WTC11 (cell line): ENCODE measurements around the gene UBE2M.

Source experiments
- CBFB ChIP-seq: sonication (generic); formaldehyde crosslinking; IDR thresholded peaks from 2 replicates; pipeline ENCODE4 v1.8.1; 2022; ENCODE audit warnings: mild to moderate bottlenecking, low read depth, missing genetic modification reagents
- FOXJ3 ChIP-seq: sonication (generic); formaldehyde crosslinking; IDR thresholded peaks from 2 replicates; pipeline ENCODE4 v1.9.0; 2021; ENCODE audit warnings: missing genetic modification reagents, mild to moderate bottlenecking, borderline replicate concordance
- ZNF121 ChIP-seq: sonication (generic); formaldehyde crosslinking; IDR thresholded peaks from 2 replicates; pipeline ENCODE4 v1.8.0; 2023; ENCODE audit warnings: missing genetic modification reagents
- ZNF219 ChIP-seq: sonication (generic); formaldehyde crosslinking; IDR thresholded peaks from 2 replicates; pipeline ENCODE4 v1.8.0; 2023; ENCODE audit warnings: missing genetic modification reagents, mild to moderate bottlenecking, borderline replicate concordance
- ZNF671 ChIP-seq: fragments of 250-450 bp; sonication (Bioruptor Pico); IDR thresholded peaks from 2 replicates; pipeline ENCODE4 v1.8.0; 2021; ENCODE audit warnings: mild to moderate bottlenecking
- TF ChIP-seq, protein P1 (sequence below): fragments of 200-600 bp; IDR thresholded peaks from 2 replicates; pipeline ENCODE4 v1.8.0; 2022; ENCODE audit warnings: antibody characterized with exemption
- TF ChIP-seq, protein P2 (sequence below): sonication (generic); formaldehyde crosslinking; IDR thresholded peaks from 2 replicates; pipeline ENCODE4 v1.8.0; 2022; ENCODE audit warnings: mild to moderate bottlenecking, missing genetic modification reagents
- TF ChIP-seq, protein P3 (sequence below): sonication (generic); formaldehyde crosslinking; IDR thresholded peaks from 2 replicates; pipeline ENCODE4 v1.8.1; 2023; ENCODE audit warnings: mild to moderate bottlenecking, missing genetic modification reagents, moderate library complexity

DNA sequence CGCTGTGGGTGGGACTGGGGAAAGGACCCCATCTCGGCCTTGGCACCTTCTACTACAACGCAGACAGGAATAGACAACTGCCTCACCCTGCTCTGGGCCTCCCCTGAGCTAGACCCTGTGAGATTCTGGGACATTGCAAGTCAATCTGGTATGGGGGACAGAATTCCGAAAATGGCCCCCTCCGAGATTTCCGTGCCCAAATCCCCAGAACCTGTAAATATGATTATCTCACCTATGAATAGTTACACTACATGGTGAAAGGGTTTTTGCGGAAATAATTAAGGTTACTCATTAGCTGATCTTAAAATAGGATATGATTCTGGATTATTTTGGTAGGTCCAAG is 38.2 kb downstream of the UBE2M start:
- TF ChIP-seq, protein P1, sequence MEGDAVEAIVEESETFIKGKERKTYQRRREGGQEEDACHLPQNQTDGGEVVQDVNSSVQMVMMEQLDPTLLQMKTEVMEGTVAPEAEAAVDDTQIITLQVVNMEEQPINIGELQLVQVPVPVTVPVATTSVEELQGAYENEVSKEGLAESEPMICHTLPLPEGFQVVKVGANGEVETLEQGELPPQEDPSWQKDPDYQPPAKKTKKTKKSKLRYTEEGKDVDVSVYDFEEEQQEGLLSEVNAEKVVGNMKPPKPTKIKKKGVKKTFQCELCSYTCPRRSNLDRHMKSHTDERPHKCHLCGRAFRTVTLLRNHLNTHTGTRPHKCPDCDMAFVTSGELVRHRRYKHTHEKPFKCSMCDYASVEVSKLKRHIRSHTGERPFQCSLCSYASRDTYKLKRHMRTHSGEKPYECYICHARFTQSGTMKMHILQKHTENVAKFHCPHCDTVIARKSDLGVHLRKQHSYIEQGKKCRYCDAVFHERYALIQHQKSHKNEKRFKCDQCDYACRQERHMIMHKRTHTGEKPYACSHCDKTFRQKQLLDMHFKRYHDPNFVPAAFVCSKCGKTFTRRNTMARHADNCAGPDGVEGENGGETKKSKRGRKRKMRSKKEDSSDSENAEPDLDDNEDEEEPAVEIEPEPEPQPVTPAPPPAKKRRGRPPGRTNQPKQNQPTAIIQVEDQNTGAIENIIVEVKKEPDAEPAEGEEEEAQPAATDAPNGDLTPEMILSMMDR: no peak
- TF ChIP-seq, protein P2, sequence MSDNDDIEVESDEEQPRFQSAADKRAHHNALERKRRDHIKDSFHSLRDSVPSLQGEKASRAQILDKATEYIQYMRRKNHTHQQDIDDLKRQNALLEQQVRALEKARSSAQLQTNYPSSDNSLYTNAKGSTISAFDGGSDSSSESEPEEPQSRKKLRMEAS (CRISPR knock-in tag): no peak
- no peak for TF ChIP-seq ZNF671 (CRISPR knock-in tag)
- TF ChIP-seq, protein P3, sequence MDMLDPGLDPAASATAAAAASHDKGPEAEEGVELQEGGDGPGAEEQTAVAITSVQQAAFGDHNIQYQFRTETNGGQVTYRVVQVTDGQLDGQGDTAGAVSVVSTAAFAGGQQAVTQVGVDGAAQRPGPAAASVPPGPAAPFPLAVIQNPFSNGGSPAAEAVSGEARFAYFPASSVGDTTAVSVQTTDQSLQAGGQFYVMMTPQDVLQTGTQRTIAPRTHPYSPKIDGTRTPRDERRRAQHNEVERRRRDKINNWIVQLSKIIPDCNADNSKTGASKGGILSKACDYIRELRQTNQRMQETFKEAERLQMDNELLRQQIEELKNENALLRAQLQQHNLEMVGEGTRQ (CRISPR knock-in tag): no peak
- TF ChIP-seq FOXJ3 (CRISPR knock-in tag): no peak
- TF ChIP-seq ZNF121 (CRISPR knock-in tag): no peak
- TF ChIP-seq CBFB: no peak
- no peak for TF ChIP-seq ZNF219
